ENCODE data around the gene NF1.
A peak's percentile ranks its signal among the peaks of the same experiment; 100 is the strongest.
"Not testable (repeated sequence)": the region's sequence is repeated elsewhere in the genome, so short reads cannot be mapped to it uniquely, and the experiment has no call there.

Gene NF1

GRCh38 chr17:31090650-31091049, 4.1 kb upstream of the NF1 start:
- DNase-seq: not testable (repeated sequence)

- peak; percentile 56 for DNase-seq
Measured at GRCh38 chr17:31092475-31093064, 2.2 kb upstream of the NF1 start.

GRCh38 chr17:31093866-31094599, 744 bp upstream of the NF1 start:
- DNase-seq: no peak

DNA sequence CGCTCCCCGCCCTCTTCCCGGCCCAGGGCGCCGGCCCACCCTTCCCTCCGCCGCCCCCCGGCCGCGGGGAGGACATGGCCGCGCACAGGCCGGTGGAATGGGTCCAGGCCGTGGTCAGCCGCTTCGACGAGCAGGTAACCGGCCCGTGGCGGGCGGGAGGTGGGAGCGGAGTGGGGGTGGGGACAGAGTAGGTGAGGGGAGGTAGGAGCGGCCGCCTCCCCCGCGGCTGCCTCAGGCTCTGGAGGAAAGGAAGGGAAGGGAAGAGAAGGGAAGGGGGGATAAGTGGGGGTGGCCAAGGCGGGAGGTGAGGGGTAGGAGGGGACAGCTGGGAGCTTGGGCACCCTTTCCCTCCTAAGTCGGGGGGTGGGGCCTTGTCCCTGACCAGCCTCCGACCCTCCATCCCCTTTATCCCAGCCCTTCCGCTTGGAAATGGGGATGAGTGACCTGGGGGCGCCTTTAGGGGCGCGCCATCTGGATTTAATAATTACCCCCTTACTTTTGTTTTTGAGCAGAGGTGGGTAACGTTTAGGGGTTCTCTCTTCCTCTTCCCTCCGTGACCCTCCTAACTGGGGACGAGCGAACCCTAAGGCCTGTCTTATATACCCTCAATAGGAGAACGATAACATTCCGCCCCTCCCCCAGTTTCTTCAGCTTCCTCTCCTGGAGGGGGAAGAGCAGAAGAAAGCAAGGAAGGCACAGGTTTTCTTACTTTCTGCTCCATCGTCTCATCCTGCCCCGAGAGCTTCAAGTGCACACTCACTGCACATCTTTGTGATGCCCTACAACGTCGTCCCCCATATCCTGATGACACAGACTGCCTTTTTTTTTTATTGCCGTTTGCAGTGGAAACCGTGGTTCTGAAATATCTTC, 694 bp downstream of the NF1 start:
- peak; percentile 59 for DNase-seq

- DNase-seq: no peak
Measured at GRCh38 chr17:31096106-31096436, 1.3 kb downstream of the NF1 start.

- DNase-seq: peak; percentile 51
Measured at GRCh38 chr17:31099016-31099415, 4.2 kb downstream of the NF1 start.

GRCh38 chr17:31100840-31101459, 6.2 kb downstream of the NF1 start:
- no peak for DNase-seq

DNA sequence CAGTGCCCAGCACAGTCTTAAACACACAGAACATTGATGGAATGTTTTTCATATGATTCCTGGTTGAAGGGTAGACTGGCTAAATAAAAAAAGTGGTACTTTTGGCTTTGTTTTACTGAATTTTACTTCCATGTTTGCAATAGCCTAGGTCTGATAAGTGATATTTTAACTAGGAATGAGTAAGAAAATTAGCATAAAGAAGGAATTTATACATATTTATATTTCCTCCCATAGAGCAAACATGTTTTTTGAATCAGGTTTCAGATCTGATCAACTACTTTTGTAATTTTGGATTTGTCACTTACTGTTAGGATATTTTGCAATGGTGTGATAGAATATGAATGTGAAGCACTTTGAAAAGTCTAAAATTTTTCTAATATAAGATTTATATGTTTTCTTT, 7.2 kb downstream of the NF1 start:
- no peak for DNase-seq

DNA sequence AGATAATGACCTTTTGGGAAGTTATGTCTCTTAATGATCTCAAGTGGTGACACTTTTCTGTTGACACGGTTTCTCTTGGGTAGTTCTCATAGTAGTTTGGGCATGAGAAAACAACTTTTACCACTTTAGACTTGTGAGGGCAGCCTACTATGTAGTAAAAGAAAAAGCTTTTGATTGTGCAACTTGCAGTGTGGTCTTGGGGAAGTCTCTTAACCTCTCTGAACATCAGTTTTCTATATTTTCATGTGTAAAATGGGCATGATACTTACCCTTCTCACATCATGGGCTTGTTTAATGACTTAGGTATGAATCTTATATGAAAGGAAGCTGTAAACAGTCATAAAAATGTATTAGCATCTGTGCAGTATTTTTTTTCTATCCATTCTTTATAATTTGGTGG, 11.2 kb downstream of the NF1 start:
- no peak for DNase-seq

DNA sequence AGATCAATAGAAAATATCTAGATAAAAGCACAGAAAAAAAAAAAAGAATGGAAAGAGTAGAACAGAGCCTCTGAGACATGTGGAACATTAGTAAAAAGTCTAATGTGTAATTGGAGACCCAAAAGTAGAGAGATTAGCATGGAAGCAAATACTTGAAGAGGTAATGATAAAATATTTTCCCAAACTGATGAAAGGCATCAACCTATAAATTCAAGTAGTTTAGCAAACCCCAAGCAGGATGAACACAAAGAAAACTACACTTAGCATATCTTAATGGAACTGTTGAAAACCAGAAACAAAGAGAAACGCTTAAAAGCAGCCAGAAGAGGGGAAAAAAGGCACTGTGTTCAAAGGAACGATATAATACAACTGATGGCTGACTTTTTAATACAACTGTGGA, 16.4 kb downstream of the NF1 start:
- no peak for DNase-seq

- no peak for DNase-seq
Measured at GRCh38 chr17:31112001-31112661, 17.4 kb downstream of the NF1 start.

- DNase-seq: peak; percentile 19
Measured at GRCh38 chr17:31113368-31113767, 18.6 kb downstream of the NF1 start.

GRCh38 chr17:31113939-31114338, 19.2 kb downstream of the NF1 start:
- no peak for DNase-seq

- peak; percentile 19 for DNase-seq
Measured at GRCh38 chr17:31114956-31115555, 20.3 kb downstream of the NF1 start.

DNA sequence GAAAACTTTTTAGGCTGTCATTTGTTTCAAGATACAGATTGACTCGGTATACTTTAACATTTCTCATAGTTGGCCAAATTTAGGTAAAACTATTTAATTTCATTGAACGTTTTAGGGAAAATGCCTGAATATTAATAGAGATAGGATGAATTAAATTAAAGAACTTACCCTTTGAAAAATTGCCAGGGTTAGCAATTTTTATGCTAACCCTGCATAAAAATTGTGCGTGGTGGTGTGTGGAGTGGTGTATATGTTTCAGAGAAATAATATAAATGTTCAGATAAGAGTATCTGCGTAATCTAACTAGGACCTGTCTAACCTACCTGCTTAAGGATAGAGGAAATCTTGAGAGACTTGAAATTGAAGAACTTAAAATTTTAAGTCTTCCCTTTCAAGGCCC, 21.4 kb downstream of the NF1 start:
- DNase-seq: no peak

DNA sequence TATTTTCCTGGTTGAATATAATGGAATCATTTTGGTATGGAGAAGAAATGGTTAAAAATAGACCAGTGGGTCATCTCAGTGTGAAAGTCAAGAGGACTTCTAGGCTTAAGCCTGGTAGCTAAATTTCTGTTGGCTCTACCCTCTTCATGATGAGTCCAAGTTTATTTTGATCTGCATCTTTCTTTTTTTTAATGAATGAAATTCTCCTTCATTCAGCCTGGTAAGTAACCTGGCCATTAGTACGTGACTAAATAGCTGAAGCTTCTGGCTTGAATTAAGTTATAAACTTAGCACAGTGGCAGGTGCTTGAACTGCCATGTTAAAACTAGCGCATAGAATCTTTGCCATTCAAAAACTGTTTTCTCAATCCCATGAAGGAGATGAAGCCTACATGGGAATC, 28.0 kb downstream of the NF1 start:
- DNase-seq: no peak

GRCh38 chr17:31126318-31126717, 31.5 kb downstream of the NF1 start:
- no peak for DNase-seq

DNA sequence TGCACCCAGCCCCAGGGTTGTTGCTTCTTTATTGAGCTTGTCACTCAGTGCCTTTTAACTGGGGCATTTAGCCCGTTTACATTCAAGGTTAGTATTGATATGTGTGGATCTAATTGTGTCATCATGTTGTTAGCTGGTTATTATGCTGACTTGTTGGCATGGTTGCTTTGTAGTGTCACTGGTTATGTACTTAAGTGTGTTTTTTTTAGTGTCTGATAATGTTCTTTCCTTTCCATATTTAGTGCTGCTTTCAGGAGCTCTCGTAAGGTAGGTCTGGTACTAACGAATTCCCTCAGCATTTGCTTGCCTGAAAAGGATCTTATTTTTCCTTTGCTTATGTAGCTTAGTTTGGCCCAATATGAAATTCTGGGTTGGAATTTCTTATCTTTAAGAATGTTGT, 33.5 kb downstream of the NF1 start:
- DNase-seq: no peak

- peak; percentile 20 for DNase-seq
Measured at GRCh38 chr17:31130286-31131224, 35.8 kb downstream of the NF1 start.

GRCh38 chr17:31131299-31131698, 36.5 kb downstream of the NF1 start:
- DNase-seq: no peak

DNA sequence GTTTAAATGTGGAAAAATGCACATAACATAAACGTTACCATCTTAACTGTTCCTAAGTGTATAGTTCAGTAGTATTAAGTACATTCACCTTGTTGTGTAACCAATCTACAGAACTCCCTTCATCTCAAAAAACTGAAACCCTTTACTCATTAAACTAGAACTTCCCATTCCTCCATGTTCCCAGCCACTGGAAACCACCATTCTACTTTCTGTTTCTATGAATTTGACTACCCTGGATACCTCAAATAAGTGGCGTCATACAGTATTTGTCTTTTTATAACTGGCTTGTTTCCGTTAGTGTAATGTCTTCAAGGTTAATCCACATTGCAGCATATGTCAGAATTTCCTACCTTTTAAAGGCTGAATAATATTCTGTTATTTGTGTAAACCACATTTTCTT, 38.2 kb downstream of the NF1 start:
- DNase-seq: no peak
